ENCODE results near the gene SMARCC2. TPM values are rescaled to one million over a fixed set of nuclear protein-coding genes. Genes with fewer than 3 reads are reported as not detected.

The SMARCC2 gene
- total RNA-seq, 1 donor from 2014 or later, result 117 TPM

DNA sequence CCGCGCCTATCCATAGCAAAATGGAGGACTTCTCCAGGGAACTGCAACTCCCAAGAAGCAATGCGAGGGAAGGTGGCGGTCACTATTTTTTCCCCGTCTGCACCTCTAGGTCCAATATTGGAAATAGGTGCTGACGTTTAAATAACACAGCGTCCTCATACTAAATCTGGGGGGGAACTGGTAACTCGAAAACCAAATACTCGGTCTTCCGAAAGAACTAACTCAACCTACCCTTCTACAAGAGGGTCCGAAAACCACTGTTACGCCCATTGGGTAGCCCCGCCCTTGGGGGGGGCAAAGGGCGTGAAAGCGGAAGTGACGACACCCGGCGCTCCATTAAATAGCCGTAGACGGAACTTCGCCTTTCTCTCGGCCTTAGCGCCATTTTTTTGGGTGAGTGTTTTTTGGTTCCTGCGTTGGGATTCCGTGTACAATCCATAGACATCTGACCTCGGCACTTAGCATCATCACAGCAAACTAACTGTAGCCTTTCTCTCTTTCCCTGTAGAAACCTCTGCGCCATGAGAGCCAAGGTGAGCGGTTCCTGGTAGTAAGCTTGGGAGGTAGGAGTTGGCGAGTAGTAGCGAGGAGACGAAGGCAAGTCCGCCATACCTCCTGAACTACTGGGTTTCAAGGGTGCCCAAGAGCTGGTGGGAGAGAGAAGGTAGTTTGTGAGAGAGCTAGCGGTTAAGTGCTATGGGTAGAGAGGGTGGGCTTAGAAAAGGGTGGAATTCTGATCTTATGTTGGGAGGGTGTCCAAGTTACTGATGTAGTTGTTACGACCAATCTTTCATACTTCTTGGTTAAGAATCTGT is 72.8 kb downstream of the SMARCC2 start, which contains the start of gene RPL41:
RPL41 (plus strand) TSS at position 367 of the 815 bp plus-strand sequence.
- peaks cover 41% of the 10 kb centered on the region for H3K36me3 ChIP-seq
- intact Hi-C loops (cut with DNase I), result no loop called here
- TF ChIP-seq, protein P1, sequence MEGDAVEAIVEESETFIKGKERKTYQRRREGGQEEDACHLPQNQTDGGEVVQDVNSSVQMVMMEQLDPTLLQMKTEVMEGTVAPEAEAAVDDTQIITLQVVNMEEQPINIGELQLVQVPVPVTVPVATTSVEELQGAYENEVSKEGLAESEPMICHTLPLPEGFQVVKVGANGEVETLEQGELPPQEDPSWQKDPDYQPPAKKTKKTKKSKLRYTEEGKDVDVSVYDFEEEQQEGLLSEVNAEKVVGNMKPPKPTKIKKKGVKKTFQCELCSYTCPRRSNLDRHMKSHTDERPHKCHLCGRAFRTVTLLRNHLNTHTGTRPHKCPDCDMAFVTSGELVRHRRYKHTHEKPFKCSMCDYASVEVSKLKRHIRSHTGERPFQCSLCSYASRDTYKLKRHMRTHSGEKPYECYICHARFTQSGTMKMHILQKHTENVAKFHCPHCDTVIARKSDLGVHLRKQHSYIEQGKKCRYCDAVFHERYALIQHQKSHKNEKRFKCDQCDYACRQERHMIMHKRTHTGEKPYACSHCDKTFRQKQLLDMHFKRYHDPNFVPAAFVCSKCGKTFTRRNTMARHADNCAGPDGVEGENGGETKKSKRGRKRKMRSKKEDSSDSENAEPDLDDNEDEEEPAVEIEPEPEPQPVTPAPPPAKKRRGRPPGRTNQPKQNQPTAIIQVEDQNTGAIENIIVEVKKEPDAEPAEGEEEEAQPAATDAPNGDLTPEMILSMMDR (IDR thresholded peaks at IDR 0.05), result no peak
- H3K27me3 ChIP-seq, result no peaks in the 10 kb centered on the region
- peak; percentile 94 for DNase-seq
- H3K4me3 ChIP-seq, result peak within 1 kb of the TSS; percentile 62
- H3K9me3 ChIP-seq, result no peaks in the 10 kb centered on the region
- peaks cover 19% of the 10 kb centered on the region for H3K4me1 ChIP-seq
- H3K27ac ChIP-seq, result peak within 1 kb of the TSS; percentile 97
- ATAC-seq, result peak; percentile 75

DNA sequence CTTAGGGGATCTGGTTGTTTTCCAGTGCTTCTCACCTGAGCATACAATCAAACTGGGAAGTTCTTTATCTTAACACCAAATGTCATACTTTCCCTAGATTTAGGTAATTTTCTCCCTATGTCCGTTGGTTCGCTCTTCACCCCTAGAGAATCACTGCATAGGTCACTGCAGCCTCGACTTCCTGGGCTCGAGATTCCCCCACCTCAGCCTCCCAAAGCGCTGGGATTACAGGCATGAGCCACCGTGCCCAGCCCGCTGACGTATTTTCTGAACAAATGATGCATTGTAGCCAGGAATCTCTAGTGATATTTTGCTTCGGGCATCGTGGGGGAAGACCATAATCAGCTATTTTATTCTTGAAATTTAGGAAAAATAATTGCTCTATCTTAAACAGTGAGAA is 74.0 kb downstream of the SMARCC2 start:
- DNase-seq (no peak), ATAC-seq (no peak)
- H3K9me3 ChIP-seq, result no peaks in the 10 kb centered on the region
- peak overlapping the region; percentile 62 for H3K4me3 ChIP-seq
- peak overlapping the region; percentile 97 for H3K27ac ChIP-seq
- TF ChIP-seq, protein P1 (IDR thresholded peaks at IDR 0.05), result no peak
- H3K4me1 ChIP-seq, result peaks cover 18% of the 10 kb centered on the region
- H3K36me3 ChIP-seq, result peaks cover 42% of the 10 kb centered on the region
- H3K27me3 ChIP-seq, result no peaks in the 10 kb centered on the region
- intact Hi-C loops (cut with DNase I), result no loop called here

DNA sequence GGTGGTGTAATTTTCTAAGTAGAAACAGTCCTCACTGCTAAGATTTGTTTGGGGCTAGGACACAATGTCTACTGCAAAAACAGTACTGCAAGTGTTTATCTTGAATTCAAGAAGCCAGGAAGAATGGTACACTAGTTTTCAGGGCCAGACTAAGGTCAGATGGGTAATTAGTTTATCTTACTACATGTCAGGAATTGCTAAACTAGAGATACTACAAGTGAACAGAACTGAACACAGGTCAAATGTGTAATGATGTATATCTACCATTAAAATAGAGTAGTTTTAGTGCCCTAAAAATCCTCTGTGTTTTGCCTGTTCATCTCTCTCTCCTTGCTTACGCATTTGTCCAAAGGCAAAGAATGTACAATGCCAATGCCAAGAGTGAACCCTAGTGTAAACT is 75.2 kb downstream of the SMARCC2 start:
- Histone ChIP-seq H3K27ac (no peak overlapping the region), H3K9me3 (no peaks in the 10 kb centered on the region), H3K4me3 (no peak overlapping the region), H3K36me3 (peaks cover 52% of the 10 kb centered on the region), H3K27me3 (no peaks in the 10 kb centered on the region), H3K4me1 (peaks cover 6% of the 10 kb centered on the region)
- DNase-seq (no peak), ATAC-seq (no peak)
- TF ChIP-seq, protein P1 (IDR thresholded peaks at IDR 0.05), result no peak
- intact Hi-C loops (cut with DNase I), result no loop called here

Other genes starting within 250 kb of the SMARCC2 start
- 4.9 TPM for gene PMEL, start 223.4 kb downstream of the SMARCC2 start, total RNA-seq
- 28.0 TPM for gene CDK2, start 222.7 kb downstream of the SMARCC2 start, total RNA-seq
- 150 TPM for gene RAB5B, start 215.4 kb downstream of the SMARCC2 start, total RNA-seq
- 20.3 TPM for gene SUOX, start 192.2 kb downstream of the SMARCC2 start, total RNA-seq
- gene IKZF4, start 168.4 kb downstream of the SMARCC2 start, total RNA-seq, result 10.5 TPM
- 55.4 TPM for gene RPS26, start 147.6 kb downstream of the SMARCC2 start, total RNA-seq
- gene ERBB3, start 109.3 kb downstream of the SMARCC2 start, total RNA-seq, result 60.7 TPM
- gene PA2G4, start 84.9 kb downstream of the SMARCC2 start, total RNA-seq, result 71.4 TPM
- gene RPL41, start 72.8 kb downstream of the SMARCC2 start, total RNA-seq, result 2,726 TPM
- 8.4 TPM for gene ZC3H10, start 71.2 kb downstream of the SMARCC2 start, total RNA-seq
- gene ESYT1, start 61.2 kb downstream of the SMARCC2 start, total RNA-seq, result 101 TPM
- 19.5 TPM for gene MYL6B, start 36.9 kb downstream of the SMARCC2 start, total RNA-seq
- 1,254 TPM for gene MYL6, start 31.1 kb downstream of the SMARCC2 start, total RNA-seq
- 51.6 TPM for gene RNF41, start 32.4 kb upstream of the SMARCC2 start, total RNA-seq
- 19.8 TPM for gene NABP2, start 34.9 kb upstream of the SMARCC2 start, total RNA-seq
- gene SLC39A5, start 40.6 kb upstream of the SMARCC2 start, total RNA-seq, result 0.87 TPM
- gene ANKRD52, start 68.9 kb upstream of the SMARCC2 start, total RNA-seq, result 28.0 TPM
- 12.0 TPM for gene COQ10A, start 77.5 kb upstream of the SMARCC2 start, total RNA-seq
- gene CS, start 110.8 kb upstream of the SMARCC2 start, total RNA-seq, result 159 TPM
- 101 TPM for gene CNPY2, start 126.5 kb upstream of the SMARCC2 start, total RNA-seq
- 84.4 TPM for gene PAN2, start 144.5 kb upstream of the SMARCC2 start, total RNA-seq
- gene IL23A, start 149.4 kb upstream of the SMARCC2 start, total RNA-seq, result 0.81 TPM
- gene STAT2, start 170.6 kb upstream of the SMARCC2 start, total RNA-seq, result 199 TPM
- not detected for gene APOF, start 173.4 kb upstream of the SMARCC2 start, total RNA-seq

Measured in upper lobe of right lung (tissue), 1 donor.